Measurements from ENCODE around the gene MYH14. TPM values are rescaled to one million over a fixed set of nuclear protein-coding genes. Genes with fewer than 3 reads are reported as not detected.

The MYH14 gene
- total RNA-seq, 4 donors from 2014 or later = 8.3 to 82.1 (median 12.4) TPM

DNA sequence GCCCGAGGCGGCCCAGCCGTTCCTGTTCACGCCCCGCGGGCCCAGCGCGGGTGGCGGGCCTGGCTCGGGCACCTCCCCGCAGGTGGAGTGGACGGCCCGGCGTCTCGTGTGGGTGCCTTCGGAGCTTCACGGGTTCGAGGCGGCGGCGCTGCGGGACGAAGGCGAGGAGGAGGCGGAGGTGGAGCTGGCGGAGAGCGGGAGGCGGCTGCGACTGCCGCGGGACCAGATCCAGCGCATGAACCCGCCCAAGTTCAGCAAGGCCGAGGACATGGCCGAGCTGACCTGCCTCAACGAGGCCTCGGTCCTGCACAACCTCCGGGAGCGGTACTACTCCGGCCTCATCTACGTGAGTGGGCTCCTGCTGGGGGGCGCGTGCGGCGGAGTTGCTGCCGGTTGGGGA, 7.0 kb downstream of the MYH14 start:
- TF ChIP-seq, protein P1, sequence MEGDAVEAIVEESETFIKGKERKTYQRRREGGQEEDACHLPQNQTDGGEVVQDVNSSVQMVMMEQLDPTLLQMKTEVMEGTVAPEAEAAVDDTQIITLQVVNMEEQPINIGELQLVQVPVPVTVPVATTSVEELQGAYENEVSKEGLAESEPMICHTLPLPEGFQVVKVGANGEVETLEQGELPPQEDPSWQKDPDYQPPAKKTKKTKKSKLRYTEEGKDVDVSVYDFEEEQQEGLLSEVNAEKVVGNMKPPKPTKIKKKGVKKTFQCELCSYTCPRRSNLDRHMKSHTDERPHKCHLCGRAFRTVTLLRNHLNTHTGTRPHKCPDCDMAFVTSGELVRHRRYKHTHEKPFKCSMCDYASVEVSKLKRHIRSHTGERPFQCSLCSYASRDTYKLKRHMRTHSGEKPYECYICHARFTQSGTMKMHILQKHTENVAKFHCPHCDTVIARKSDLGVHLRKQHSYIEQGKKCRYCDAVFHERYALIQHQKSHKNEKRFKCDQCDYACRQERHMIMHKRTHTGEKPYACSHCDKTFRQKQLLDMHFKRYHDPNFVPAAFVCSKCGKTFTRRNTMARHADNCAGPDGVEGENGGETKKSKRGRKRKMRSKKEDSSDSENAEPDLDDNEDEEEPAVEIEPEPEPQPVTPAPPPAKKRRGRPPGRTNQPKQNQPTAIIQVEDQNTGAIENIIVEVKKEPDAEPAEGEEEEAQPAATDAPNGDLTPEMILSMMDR (IDR thresholded peaks at IDR 0.05; ENCODE audit: low read depth) = no peak

DNA sequence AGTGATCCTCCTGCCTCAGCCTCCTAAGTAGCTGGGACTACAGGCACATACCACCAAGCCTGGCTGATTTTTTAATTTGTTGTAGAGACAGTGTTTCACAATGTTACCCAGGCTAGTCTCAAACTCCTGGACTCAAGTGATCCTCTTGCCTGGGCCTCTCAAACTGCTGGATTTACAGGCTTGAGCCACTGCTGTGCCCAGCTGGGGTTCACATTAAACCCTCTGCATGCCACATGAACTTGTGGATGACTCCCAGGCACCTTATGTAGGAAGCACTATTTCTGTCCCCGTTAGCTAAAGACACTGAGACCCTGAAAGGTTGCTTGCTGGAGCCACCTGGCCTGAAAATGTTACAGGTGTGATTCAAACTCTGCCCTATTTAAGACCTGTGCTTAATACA, 10.5 kb downstream of the MYH14 start:
- TF ChIP-seq, protein P1 (IDR thresholded peaks at IDR 0.05; ENCODE audit: low read depth) = no peak

DNA sequence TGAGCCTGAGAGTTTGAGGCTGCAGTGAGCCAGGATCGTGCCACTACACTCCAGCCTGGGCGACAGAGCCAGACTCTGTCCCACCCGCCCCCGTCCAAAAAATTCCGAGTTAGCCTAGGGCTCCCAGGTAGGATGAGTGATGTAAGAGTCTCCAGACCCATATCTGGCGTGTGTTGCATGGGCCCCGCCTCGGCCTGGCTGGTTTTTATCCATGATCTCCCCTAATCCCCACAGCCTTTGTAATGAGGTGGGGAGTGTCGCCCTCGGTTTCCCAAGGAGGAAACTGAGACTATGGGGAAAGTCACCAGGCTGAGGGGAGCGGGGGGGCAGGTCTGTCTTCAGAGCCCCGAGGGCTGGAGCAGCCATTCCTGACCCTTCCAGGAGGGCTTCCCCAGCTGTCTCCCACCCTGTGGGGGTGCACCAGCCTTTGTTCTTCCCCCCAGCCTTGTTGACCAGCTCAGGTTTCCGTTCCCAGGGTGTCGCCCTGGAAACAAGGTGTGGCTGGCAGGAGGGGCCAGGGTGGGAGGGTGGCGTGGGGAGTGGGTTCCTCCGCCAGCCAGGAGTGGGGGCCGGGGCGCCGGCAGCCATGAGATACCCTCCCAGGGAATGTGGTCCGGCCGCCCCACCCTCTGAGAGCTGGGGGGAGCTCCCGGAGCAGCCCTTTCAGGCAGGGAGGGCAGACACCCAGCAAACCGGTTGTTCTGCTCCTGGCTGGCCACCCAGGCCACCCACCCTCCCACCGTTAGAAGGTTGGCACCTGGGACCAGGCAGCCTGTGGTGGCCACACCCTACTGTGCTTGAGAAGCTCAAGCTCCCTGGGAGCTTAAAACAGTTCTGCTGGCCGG, 11.5 kb downstream of the MYH14 start:
- TF ChIP-seq, protein P1 (IDR thresholded peaks at IDR 0.05; ENCODE audit: low read depth) = no peak

GRCh38 chr19:50215820-50216219, 12.4 kb downstream of the MYH14 start:
- TF ChIP-seq, protein P1 (IDR thresholded peaks at IDR 0.05; ENCODE audit: low read depth) = no peak

- TF ChIP-seq, protein P1 (IDR thresholded peaks at IDR 0.05; ENCODE audit: low read depth) = no peak
Observed at GRCh38 chr19:50221087-50221486, 17.7 kb downstream of the MYH14 start.

DNA sequence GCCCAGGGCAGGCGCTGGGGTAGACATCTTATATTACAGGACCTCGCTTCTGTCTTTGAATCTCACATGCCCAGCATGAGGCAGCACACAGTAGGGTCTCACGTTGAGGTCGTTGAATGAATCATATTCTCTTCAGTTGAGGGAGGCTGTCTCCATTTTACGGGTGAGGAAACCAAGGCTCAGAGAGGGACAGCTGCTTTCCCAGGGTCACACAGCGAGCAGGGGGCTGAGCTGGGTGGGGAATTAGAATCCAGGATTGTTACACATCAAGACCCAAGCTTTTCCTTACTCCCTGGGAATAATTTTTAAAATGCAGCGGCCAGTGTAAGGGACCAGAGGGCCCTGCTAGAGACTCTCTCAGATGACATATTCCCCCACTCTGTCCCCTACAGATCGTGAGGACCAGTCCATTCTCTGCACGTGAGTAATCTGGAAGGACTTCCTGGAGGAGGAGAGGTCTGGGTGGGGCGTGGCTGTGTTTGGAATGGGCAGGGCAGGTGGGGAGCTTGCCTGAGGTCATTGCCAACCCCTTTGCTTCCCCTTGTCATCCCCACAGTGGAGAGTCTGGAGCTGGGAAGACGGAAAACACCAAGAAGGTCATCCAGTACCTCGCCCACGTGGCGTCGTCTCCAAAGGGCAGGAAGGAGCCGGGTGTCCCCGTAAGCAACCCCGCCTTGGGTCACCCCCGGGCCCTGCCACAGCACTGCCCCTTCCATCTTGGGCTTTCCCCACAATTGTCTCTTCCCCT, 19.4 kb downstream of the MYH14 start:
- TF ChIP-seq, protein P1 (IDR thresholded peaks at IDR 0.05; ENCODE audit: low read depth) = no peak

- TF ChIP-seq, protein P1 (IDR thresholded peaks at IDR 0.05; ENCODE audit: low read depth) = no peak
Observed at GRCh38 chr19:50223439-50223716, 20.0 kb downstream of the MYH14 start.

Data from subcutaneous adipose tissue (tissue), 4 donors.